Neural cell (in vitro differentiated cells): ENCODE results near the gene LIF. TPM values are rescaled to one million over a fixed set of nuclear protein-coding genes. Genes with fewer than 3 reads are reported as not detected.

Source experiments
- H2AFZ ChIP-seq: fragments of 200-600, 300-800 bp; sonication (generic), shearing (Covaris generic); 2 replicates; pipeline ENCODE4 v1.6.0; 2014; ENCODE audit warnings: low read depth, mild to moderate bottlenecking, antibody characterized with exemption, low read length, moderate library complexity
- H3F3A ChIP-seq: fragments of 200-600 bp; shearing (Covaris generic); 2 replicates; pipeline ENCODE4 v1.6.1; 2016; ENCODE audit warnings: mild to moderate bottlenecking, moderate library complexity, mixed read lengths, antibody characterized with exemption, low read length; ENCODE audit not compliant: insufficient read depth, poor library complexity, severe bottlenecking
- H3K27ac ChIP-seq: fragments of 200-600, 300-800 bp; sonication (generic), shearing (Covaris generic); 2 replicates; pipeline ENCODE4 v1.5.1; 2014; ENCODE audit warnings: mild to moderate bottlenecking, low read length, moderate library complexity
- H3K27me3 ChIP-seq: fragments of 300-800, 200-600 bp; sonication (generic), shearing (Covaris generic); 2 replicates; pipeline ENCODE4 v1.6.0; 2014; ENCODE audit warnings: mild to moderate bottlenecking, low read depth, low read length, moderate library complexity; ENCODE audit not compliant: insufficient read depth
- H3K36me3 ChIP-seq: fragments of 300-800, 200-600 bp; sonication (generic), shearing (Covaris generic); 2 replicates; pipeline ENCODE4 v1.5.1; 2014; ENCODE audit warnings: mild to moderate bottlenecking, antibody characterized with exemption, low read length, moderate library complexity; ENCODE audit not compliant: insufficient read depth
- H3K4me2 ChIP-seq: fragments of 300-800, 200-600 bp; sonication (generic), shearing (Covaris generic); 2 replicates; pipeline ENCODE4 v1.6.0; 2014; ENCODE audit warnings: mild to moderate bottlenecking, low read length
- H3K4me3 ChIP-seq: fragments of 300-800, 200-600 bp; sonication (generic), shearing (Covaris generic); 2 replicates; pipeline ENCODE4 v1.5.1; 2014; ENCODE audit warnings: mild to moderate bottlenecking, low read length, moderate library complexity
- H3K79me2 ChIP-seq: fragments of 200-600 bp; shearing (Covaris generic); replicated peaks from 2 replicates; pipeline ENCODE4 v1.6.0; 2014; ENCODE audit warnings: mild to moderate bottlenecking, low read length, moderate library complexity; ENCODE audit not compliant: insufficient read depth
- H3K9ac ChIP-seq: fragments of 300-800, 200-600 bp; sonication (generic), shearing (Covaris generic); 2 replicates; pipeline ENCODE4 v1.6.1; 2016; ENCODE audit warnings: mild to moderate bottlenecking, low read length, mixed read lengths
- H3K9me2 ChIP-seq: fragments of 200-600 bp; shearing (Covaris generic); 2 replicates; pipeline ENCODE4 v1.6.1; 2016; ENCODE audit warnings: mild to moderate bottlenecking, low read length, mixed read lengths; ENCODE audit not compliant: insufficient read depth
- H3K9me3 ChIP-seq: fragments of 200-600, 300-800 bp; sonication (generic), shearing (Covaris generic); 2 replicates; pipeline ENCODE4 v1.6.1; 2016; ENCODE audit warnings: mild to moderate bottlenecking, mixed run types, low read length, moderate library complexity, mixed read lengths
- H4K20me1 ChIP-seq: fragments of 200-600 bp; shearing (Covaris generic); 2 replicates; pipeline ENCODE4 v1.6.1; 2016; ENCODE audit warnings: mild to moderate bottlenecking, mixed run types; ENCODE audit not compliant: insufficient read depth
- CTCF ChIP-seq: fragments of 450-650 bp; IDR thresholded peaks from 2 replicates; pipeline ENCODE4 v1.5.1; 2014; ENCODE audit warnings: antibody characterized with exemption, mild to moderate bottlenecking, moderate library complexity; ENCODE audit not compliant: poor library complexity, severe bottlenecking
- EP300 ChIP-seq: fragments of 450-650 bp; conservative IDR thresholded peaks from 2 replicates; pipeline ENCODE4 v1.6.1; 2014; ENCODE audit warnings: antibody characterized with exemption, mild to moderate bottlenecking, moderate library complexity; ENCODE audit not compliant: poor library complexity, severe bottlenecking
- EZH2 ChIP-seq: fragments of 200-600, 300-800 bp; shearing (Covaris generic), sonication (generic); IDR thresholded peaks from 2 replicates; pipeline ENCODE4 v1.6.1; 2014; ENCODE audit warnings: antibody characterized with exemption, low read length, borderline replicate concordance, mild to moderate bottlenecking; ENCODE audit not compliant: insufficient read depth, poor library complexity, severe bottlenecking
- MXI1 ChIP-seq: fragments of 450-650 bp; conservative IDR thresholded peaks from 2 replicates; pipeline ENCODE4 v1.6.1; 2014; ENCODE audit warnings: antibody characterized with exemption, mild to moderate bottlenecking; ENCODE audit not compliant: poor library complexity, severe bottlenecking
- POLR2AphosphoS5 ChIP-seq: IDR thresholded peaks from 2 replicates; pipeline ENCODE4 v1.6.1; 2012
- RAD21 ChIP-seq: fragments of 450-650 bp; conservative IDR thresholded peaks from 2 replicates; pipeline ENCODE4 v1.6.1; 2014; ENCODE audit warnings: antibody characterized with exemption, mild to moderate bottlenecking, moderate library complexity
- REST ChIP-seq: IDR thresholded peaks from 2 replicates; pipeline ENCODE4 v1.6.1; 2012; ENCODE audit warnings: borderline replicate concordance
- SMC3 ChIP-seq: fragments of 450-650 bp; conservative IDR thresholded peaks from 2 replicates; pipeline ENCODE4 v1.6.1; 2014; ENCODE audit warnings: antibody characterized with exemption, mild to moderate bottlenecking, moderate library complexity; ENCODE audit not compliant: poor library complexity
- TAF1 ChIP-seq: IDR thresholded peaks from 2 replicates; pipeline ENCODE4 v1.6.1; 2012; ENCODE audit warnings: low read depth
- polyA plus RNA-seq: library from polyadenylated mRNA; depleted of rRNA; stranded (reverse); fragments of >200 nt; gene quantifications from 2 replicates; pipeline ENCODE4 v1.2.3, GENCODE V29; 2014

Gene LIF
- polyA plus RNA-seq, 1 donor from 2014 or later: 0.05 TPM

DNA sequence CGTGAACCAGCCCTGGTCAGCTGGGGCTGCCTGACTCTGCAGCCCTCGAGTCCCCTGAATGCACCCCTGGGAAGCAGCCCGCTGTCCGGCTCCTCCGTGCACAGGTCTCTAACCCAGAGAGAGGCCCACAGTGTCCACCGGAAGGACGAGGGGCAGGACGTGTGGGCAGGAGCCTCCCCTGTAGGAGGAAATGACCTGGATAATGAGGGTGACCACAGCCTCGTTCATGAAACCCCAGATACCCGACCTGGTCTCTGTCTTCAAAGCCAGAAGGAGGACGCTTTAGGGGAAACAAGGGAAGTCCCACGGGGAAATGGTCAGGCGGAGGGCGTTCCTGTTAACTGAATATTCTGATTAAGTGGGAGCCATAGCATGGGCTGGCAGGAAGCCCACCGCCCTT is 23.3 kb downstream of the LIF start:
- no peaks in the 10 kb centered on the region for H3K36me3 ChIP-seq
- no peak overlapping the region for H3K27ac ChIP-seq
- no peak overlapping the region for H3K9ac ChIP-seq
- no peaks in the 10 kb centered on the region for H3K9me2 ChIP-seq
- H4K20me1 ChIP-seq: no peaks in the 10 kb centered on the region
- H3K4me2 ChIP-seq: no peak overlapping the region
- H3K27me3 ChIP-seq: no peaks in the 10 kb centered on the region
- TF ChIP-seq POLR2AphosphoS5 (no peak), TAF1 (no peak), SMC3 (no peak), CTCF (no peak), EZH2 (no peak), MXI1 (no peak), RAD21 (no peak), EP300 (no peak), REST (no peak)
- no peak overlapping the region for H2AFZ ChIP-seq
- H3K4me3 ChIP-seq: no peak overlapping the region
- H3K9me3 ChIP-seq: no peaks in the 10 kb centered on the region
- no peaks in the 10 kb centered on the region for H3F3A ChIP-seq
- no peaks in the 10 kb centered on the region for H3K79me2 ChIP-seq

DNA sequence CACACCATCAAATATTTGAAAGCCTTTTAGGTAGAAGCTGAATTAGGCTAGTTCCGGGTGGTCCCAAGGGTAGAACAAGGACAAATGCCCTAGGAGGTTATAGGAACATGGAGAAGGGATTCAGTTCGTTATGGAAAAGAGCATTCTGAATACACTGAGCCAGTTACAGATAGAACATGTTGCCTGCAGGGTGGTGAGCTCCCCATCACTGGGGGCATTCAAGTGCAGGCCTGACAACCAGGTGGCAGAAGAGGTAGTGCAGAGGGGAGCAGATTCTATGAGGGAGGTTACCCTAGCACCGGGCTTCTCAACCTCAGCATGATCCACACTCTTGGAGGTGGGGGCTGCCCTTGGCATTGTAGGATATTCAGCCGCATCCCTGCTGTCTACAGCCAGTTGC is 24.2 kb downstream of the LIF start:
- H3K9me2 ChIP-seq: no peaks in the 10 kb centered on the region
- no peaks in the 10 kb centered on the region for H3F3A ChIP-seq
- no peak overlapping the region for H3K4me3 ChIP-seq
- no peaks in the 10 kb centered on the region for H3K27me3 ChIP-seq
- H3K4me2 ChIP-seq: no peak overlapping the region
- H3K36me3 ChIP-seq: no peaks in the 10 kb centered on the region
- H3K9me3 ChIP-seq: no peaks in the 10 kb centered on the region
- no peak overlapping the region for H3K27ac ChIP-seq
- no peaks in the 10 kb centered on the region for H4K20me1 ChIP-seq
- H3K79me2 ChIP-seq: no peaks in the 10 kb centered on the region
- H3K9ac ChIP-seq: no peak overlapping the region
- no peak overlapping the region for H2AFZ ChIP-seq
- no peak for TF ChIP-seq SMC3
- TF ChIP-seq MXI1: no peak
- no peak for TF ChIP-seq EP300
- no peak for TF ChIP-seq CTCF
- TF ChIP-seq TAF1: no peak
- no peak for TF ChIP-seq RAD21
- no peak for TF ChIP-seq REST
- no peak for TF ChIP-seq EZH2
